MCF 10A (cell line): ENCODE measurements around the gene IL23R. TPM values are rescaled to one million over a fixed set of nuclear protein-coding genes. Genes with fewer than 3 reads are reported as not detected.
A peak's percentile ranks its signal among the peaks of the same experiment; 100 is the strongest.

Source experiments
- BruUV-seq: library from RNA; stranded (reverse); fragments of 400-500 nt; replicated peaks from 2 replicates; lab custom pipeline; 2021; lab: Mats Ljungman, UMichigan
- CTCF ChIA-PET: fragments of 300-600 bp; sonication (Branson Sonifier 250); formaldehyde crosslinking; extraction: SDS; loops from one replicate; lab custom pipeline; 2021; ENCODE audit warnings: antibody characterized with exemption, inconsistent platforms; lab: Yijun Ruan, JAX
- POLR2A ChIA-PET: fragments of 300-600, 350-650 bp; sonication (Branson Sonifier 250); formaldehyde crosslinking; extraction: SDS; loops from one replicate; lab custom pipeline; 2020; ENCODE audit warnings: antibody characterized with exemption, inconsistent platforms; lab: Yijun Ruan, JAX
- DNase-seq: peaks from one replicate; pipeline ENCODE4 v3.0.0-alpha.2; 2018; ENCODE audit not compliant: unreplicated experiment
- H3K27ac Mint-ChIP-seq: one replicate; pipeline ENCODE4 v1.8.0; 2022; ENCODE audit warnings: mild to moderate bottlenecking, low read depth, mixed read lengths; ENCODE audit not compliant: unreplicated experiment
- H3K27me3 Mint-ChIP-seq: one replicate; pipeline ENCODE4 v1.8.0; 2022; ENCODE audit warnings: mixed read lengths; ENCODE audit not compliant: insufficient read depth, unreplicated experiment
- H3K36me3 Mint-ChIP-seq: one replicate; pipeline ENCODE4 v1.8.0; 2022; ENCODE audit warnings: mild to moderate bottlenecking, moderate library complexity, mixed read lengths; ENCODE audit not compliant: insufficient read depth, unreplicated experiment
- H3K4me1 Mint-ChIP-seq: one replicate; pipeline ENCODE4 v1.8.0; 2022; ENCODE audit warnings: mixed read lengths; ENCODE audit not compliant: insufficient read depth, unreplicated experiment
- H3K4me3 Mint-ChIP-seq: one replicate; pipeline ENCODE4 v1.8.0; 2022; ENCODE audit warnings: mild to moderate bottlenecking, moderate library complexity, mixed read lengths; ENCODE audit not compliant: unreplicated experiment
- H3K9me3 Mint-ChIP-seq: one replicate; pipeline ENCODE4 v1.8.0; 2022; ENCODE audit warnings: mixed read lengths; ENCODE audit not compliant: unreplicated experiment
- CTCF ChIP-seq: fragments of 200-600 bp; IDR thresholded peaks from one replicate; pipeline ENCODE4 v1.8.0; 2022; ENCODE audit warnings: antibody characterized with exemption, mild to moderate bottlenecking; ENCODE audit not compliant: unreplicated experiment
- intact Hi-C: fragments of 100-400 bp; cut with micrococcal nuclease; formaldehyde crosslinking; loops from 2 replicates; pipeline ENCODE4 v1.14.1; 2022
- total RNA-seq: library from RNA; stranded (reverse); gene quantifications from 2 replicates; pipeline ENCODE4 v1.2.3, GENCODE V29; 2022

Gene IL23R
- total RNA-seq, 1 experiment from 2014 or later = not detected

- DNase-seq = no peak
- CTCF ChIA-PET = interaction anchor here (0.6 to 1.2 kb wide), 5 partner anchors 66 to 282 kb away, joined by 3 to 5 read pairs (median 3); no protein-coding TSS in a partner anchor
- no peaks in the 10 kb centered on the region for H3K36me3 Mint-ChIP-seq
- BruUV-seq = no TSS peak
- H3K9me3 Mint-ChIP-seq = no peaks in the 10 kb centered on the region
- H3K4me3 Mint-ChIP-seq = no peak overlapping the region
- intact Hi-C loops = no loop called here
- H3K27me3 Mint-ChIP-seq = no peaks in the 10 kb centered on the region
- H3K27ac Mint-ChIP-seq = no peak overlapping the region
- POLR2A ChIA-PET = interaction anchor here (0.6 kb wide), 1 partner anchor 16 kb away, joined by 5 read pairs; no protein-coding TSS in a partner anchor
- H3K4me1 Mint-ChIP-seq = no peaks in the 10 kb centered on the region
- no peak for TF ChIP-seq CTCF
Observed at GRCh38 chr1:67217938-67218337, 51.7 kb downstream of the IL23R start.

GRCh38 chr1:67224856-67225255, 58.6 kb downstream of the IL23R start:
- H3K27me3 Mint-ChIP-seq = no peaks in the 10 kb centered on the region
- POLR2A ChIA-PET = interaction anchor here (0.7 kb wide), 3 partner anchors 42 to 204 kb away, joined by 3 read pairs; no protein-coding TSS in a partner anchor

DNA sequence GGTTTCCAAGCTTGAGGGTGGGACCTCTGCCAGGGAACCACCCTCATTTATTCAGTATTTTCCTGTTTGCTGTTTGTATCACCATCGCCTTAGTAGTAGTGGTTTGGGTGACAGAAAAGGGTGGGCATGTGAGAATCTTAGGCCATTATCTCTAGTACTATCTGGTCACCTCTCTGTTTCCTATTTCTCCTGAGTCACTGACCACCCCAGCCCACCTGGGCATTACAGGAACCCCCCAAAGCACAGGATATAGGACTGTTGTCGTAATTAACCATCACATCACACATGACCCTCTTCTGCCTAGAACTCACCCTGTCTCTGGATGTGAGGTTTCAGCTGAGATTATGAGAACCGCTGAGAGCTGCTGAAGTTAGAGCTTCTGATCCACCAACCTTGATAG, 60.4 kb downstream of the IL23R start:
- CTCF ChIA-PET = interaction anchor here (0.5 to 7.8 kb wide), 4 partner anchors 13 to 274 kb away, joined by 3 to 125 read pairs (median 4); no protein-coding TSS in a partner anchor
- Mint-ChIP-seq H3K9me3 (no peaks in the 10 kb centered on the region), H3K36me3 (no peaks in the 10 kb centered on the region), H3K4me3 (no peak overlapping the region), H3K4me1 (peaks cover 12% of the 10 kb centered on the region), H3K27me3 (no peaks in the 10 kb centered on the region), H3K27ac (no peak overlapping the region)
- TF ChIP-seq CTCF = no peak
- intact Hi-C loops = no loop called here
- BruUV-seq = no TSS peak
- DNase-seq = no peak
- POLR2A ChIA-PET = interaction anchor here (1.0 kb wide), 1 partner anchor 204 kb away, joined by 3 read pairs; the partner anchor contains the start of gene SERBP1

More at GRCh38 chr1:67224856-67225255, 58.6 kb downstream of the IL23R start:
- H3K4me1 Mint-ChIP-seq = peaks cover 12% of the 10 kb centered on the region
- no peak for TF ChIP-seq CTCF
- no peaks in the 10 kb centered on the region for H3K9me3 Mint-ChIP-seq
- intact Hi-C loops = no loop called here
- DNase-seq = no peak
- no peak overlapping the region for H3K27ac Mint-ChIP-seq
- no peak overlapping the region for H3K4me3 Mint-ChIP-seq
- BruUV-seq = no TSS peak
- CTCF ChIA-PET = interaction anchor here (1.2 to 7.8 kb wide), 3 partner anchors 9 to 276 kb away, joined by 8 to 125 read pairs (median 9); no protein-coding TSS in a partner anchor
- H3K36me3 Mint-ChIP-seq = no peaks in the 10 kb centered on the region

- Mint-ChIP-seq H3K4me3 (no peak overlapping the region), H3K36me3 (no peaks in the 10 kb centered on the region), H3K27ac (no peak overlapping the region), H3K27me3 (no peaks in the 10 kb centered on the region), H3K9me3 (no peaks in the 10 kb centered on the region), H3K4me1 (peaks cover 12% of the 10 kb centered on the region)
- POLR2A ChIA-PET = interaction anchor here (0.6 to 1.0 kb wide), 2 partner anchors 203 to 933 kb away, joined by 3 read pairs; partner anchors contain the start of gene SERBP1
- CTCF ChIA-PET = interaction anchor here (0.6 to 7.8 kb wide), 3 partner anchors 14 to 274 kb away, joined by 3 to 125 read pairs (median 6); no protein-coding TSS in a partner anchor
- intact Hi-C loops = no loop called here
- BruUV-seq = no TSS peak
- peak; percentile 59 for DNase-seq
- TF ChIP-seq CTCF = no peak
Observed at GRCh38 chr1:67227196-67227595, 60.9 kb downstream of the IL23R start.
